Sigmoid colon (tissue), 7 donors: ENCODE results near the gene C8G. TPM values are rescaled to one million over a fixed set of nuclear protein-coding genes. Genes with fewer than 3 reads are reported as not detected.

Experiments
- DNase-seq: peaks from one replicate; pipeline ENCODE4 v3.0.0-alpha.2; 2019
- H3K27ac ChIP-seq, 4 donors: fragments of 200-600 bp; sonication (generic); one replicate each; pipeline ENCODE4 v1.5.1; 2016 to 2019; ENCODE audit warnings: mild to moderate bottlenecking in 1 of 4
- H3K27me3 ChIP-seq, 3 donors: fragments of 200-600 bp; sonication (generic); one replicate each; pipeline ENCODE4 v1.5.1; 2019; ENCODE audit warnings: mild to moderate bottlenecking in 1 of 3
- H3K36me3 ChIP-seq, 4 donors: fragments of 200-600 bp; sonication (generic); one replicate each; pipeline ENCODE4 v1.5.1; 2016 to 2019
- H3K4me1 ChIP-seq, 4 donors: fragments of 200-600 bp; sonication (generic); one replicate each; pipeline ENCODE4 v1.5.1; 2017 to 2019
- H3K4me3 ChIP-seq, 4 donors: fragments of 200-600 bp; sonication (generic); one replicate each; pipeline ENCODE4 v1.5.1; 2017 to 2019; ENCODE audit warnings: mild to moderate bottlenecking in 2 of 4, moderate library complexity in 1 of 4
- H3K9me3 ChIP-seq, 4 donors: fragments of 200-600 bp in 3 of 4; sonication (generic) in 3 of 4; one replicate each; pipeline versions ENCODE4 v1.5.1 to v1.6.1; 2013 to 2019
- EP300 ChIP-seq, 4 donors: sonication (generic); formaldehyde crosslinking; IDR thresholded peaks; one replicate each; pipeline ENCODE4 v1.6.1; 2017; ENCODE audit warnings: antibody characterized with exemption in 4 of 4
- POLR2A ChIP-seq, 2 donors: fragments of 450-650 bp; IDR thresholded peaks; one replicate each; pipeline ENCODE4 v1.6.1; 2016; ENCODE audit warnings: antibody characterized with exemption in 2 of 2, mild to moderate bottlenecking in 2 of 2, moderate library complexity in 2 of 2
- POLR2AphosphoS5 ChIP-seq, 4 donors: sonication (generic); formaldehyde crosslinking; IDR thresholded peaks; one replicate each; pipeline ENCODE4 v1.6.1; 2017; ENCODE audit warnings: antibody characterized with exemption in 4 of 4
- WGBS, 2 donors: extraction: QIAGEN DNeasy Blood & Tissue Kit; methylation state at CpG; one replicate each; pipeline ENCODE4 v1.1.7; 2013; 5-methylcytosine and 5-hydroxymethylcytosine counted together
- intact Hi-C: fragments of 100-400 bp; cut with DNase I; formaldehyde crosslinking; loops from one replicate; pipeline ENCODE4 v1.15.1; 2023
- polyA plus RNA-seq, 3 donors: library from polyadenylated mRNA; stranded (reverse); fragments of 200-250 nt; gene quantifications; one replicate each; pipeline ENCODE4 v1.2.3, GENCODE V29; 2013
- total RNA-seq, 4 donors: library from RNA; depleted of rRNA; stranded (reverse); fragments of >200 nt; gene quantifications; one replicate each; pipeline ENCODE4 v1.1.0, GENCODE V29; 2016
- TF ChIP-seq, protein P1 (sequence below), 4 experiments: fragments of 450-650 bp in 3 of 4; fragments of 200-600 bp in 1 of 4; IDR thresholded peaks; one replicate each; pipeline ENCODE4 v1.5.1; 2016 to 2019; ENCODE audit warnings: antibody characterized with exemption in 4 of 4, mild to moderate bottlenecking in 3 of 4, moderate library complexity in 2 of 4
- donor health status: healthy with polysubstance abuse.
- donor health status: Bipolar disorder and iron deficiency.
- donor health status: healthy.

Gene C8G
- total and polyA plus RNA-seq, 7 donors, result 4.2 to 11.1 (median 5.4) TPM; not detected in 4

DNA sequence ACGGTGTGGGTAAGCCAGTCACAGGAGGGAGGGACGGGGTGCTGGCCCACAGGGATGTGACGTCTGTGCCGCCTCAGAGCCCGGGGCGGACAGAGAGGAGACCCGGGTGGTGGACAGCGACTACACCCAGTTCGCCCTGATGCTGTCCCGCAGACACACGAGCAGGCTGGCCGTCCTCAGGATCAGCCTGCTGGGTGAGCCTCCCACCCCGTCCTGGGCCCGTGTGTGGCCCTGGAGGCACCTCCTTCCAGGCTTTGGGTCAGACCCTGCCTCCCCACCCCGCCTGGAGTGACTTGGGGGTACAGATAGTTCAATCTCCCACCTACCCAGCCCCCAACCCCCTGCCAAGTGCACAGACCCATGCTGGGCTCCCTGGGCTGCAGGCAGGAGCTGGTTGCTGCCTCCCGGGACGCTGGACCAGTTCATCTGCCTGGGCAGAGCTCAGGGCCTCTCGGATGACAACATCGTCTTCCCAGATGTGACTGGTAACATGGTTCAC is 8.8 kb downstream of the C8G start:
- no peaks in the 10 kb centered on the region for H3K36me3 ChIP-seq
- TF ChIP-seq POLR2AphosphoS5 (IDR thresholded peaks at IDR 0.05) (no peak), EP300 (IDR thresholded peaks at IDR 0.05) (no peak), POLR2A (IDR thresholded peaks at IDR 0.05) (no peak)
- TF ChIP-seq, protein P1, sequence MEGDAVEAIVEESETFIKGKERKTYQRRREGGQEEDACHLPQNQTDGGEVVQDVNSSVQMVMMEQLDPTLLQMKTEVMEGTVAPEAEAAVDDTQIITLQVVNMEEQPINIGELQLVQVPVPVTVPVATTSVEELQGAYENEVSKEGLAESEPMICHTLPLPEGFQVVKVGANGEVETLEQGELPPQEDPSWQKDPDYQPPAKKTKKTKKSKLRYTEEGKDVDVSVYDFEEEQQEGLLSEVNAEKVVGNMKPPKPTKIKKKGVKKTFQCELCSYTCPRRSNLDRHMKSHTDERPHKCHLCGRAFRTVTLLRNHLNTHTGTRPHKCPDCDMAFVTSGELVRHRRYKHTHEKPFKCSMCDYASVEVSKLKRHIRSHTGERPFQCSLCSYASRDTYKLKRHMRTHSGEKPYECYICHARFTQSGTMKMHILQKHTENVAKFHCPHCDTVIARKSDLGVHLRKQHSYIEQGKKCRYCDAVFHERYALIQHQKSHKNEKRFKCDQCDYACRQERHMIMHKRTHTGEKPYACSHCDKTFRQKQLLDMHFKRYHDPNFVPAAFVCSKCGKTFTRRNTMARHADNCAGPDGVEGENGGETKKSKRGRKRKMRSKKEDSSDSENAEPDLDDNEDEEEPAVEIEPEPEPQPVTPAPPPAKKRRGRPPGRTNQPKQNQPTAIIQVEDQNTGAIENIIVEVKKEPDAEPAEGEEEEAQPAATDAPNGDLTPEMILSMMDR (IDR thresholded peaks at IDR 0.05), result no peak
- 87 to 89% methylated on average over 19 of the region's 19 CpGs for WGBS, 2 donors
- DNase-seq, result no peak
- no peaks in the 10 kb centered on the region for H3K9me3 ChIP-seq
- intact Hi-C loops, result no loop called here
- H3K27me3 ChIP-seq, result no peaks in the 10 kb centered on the region
- no peak overlapping the region for H3K4me3 ChIP-seq
- peaks cover 0 to 19% (median 15%) of the 10 kb centered on the region in 4 donors for H3K4me1 ChIP-seq
- no peak overlapping the region for H3K27ac ChIP-seq

DNA sequence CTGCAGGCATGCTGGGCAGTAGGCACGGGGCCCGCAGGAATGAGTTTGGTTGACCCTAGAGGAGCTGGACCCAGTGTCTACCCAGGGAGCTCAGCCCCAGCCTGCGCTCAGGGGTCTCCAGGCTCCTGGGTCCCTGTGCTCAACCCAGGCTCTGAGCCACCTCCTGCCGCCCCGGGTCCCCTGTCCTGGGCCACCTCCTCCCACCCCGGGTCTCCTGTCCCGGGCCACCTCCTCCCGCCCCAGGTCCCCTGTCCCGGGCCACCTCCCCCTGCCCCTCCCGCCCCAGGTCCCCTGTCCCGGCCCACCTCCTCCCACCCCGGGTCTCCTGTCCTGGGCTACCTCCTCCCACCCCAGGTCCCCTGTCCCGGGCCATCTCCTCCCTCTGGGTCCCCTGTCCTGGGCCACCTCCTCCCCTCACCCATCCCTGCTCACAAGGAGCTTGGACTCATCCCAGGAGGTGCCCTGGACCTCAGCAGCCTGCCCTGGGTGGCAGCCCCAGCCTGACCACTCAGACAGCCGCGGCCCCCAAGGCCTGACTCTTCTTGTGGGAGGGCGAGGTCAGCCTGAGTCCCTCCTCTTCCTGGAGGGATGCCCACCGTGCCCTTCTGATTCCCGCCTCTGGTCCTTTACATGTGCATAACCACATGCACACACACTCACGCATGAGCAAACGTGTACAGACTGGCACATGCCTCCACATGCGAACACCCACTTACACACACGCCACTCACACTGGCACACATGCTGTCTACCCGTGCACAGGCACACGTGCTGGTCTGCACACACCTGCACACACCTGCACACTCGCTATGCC is 9.4 kb downstream of the C8G start:
- H3K9me3 ChIP-seq, result no peaks in the 10 kb centered on the region
- intact Hi-C loops, result no loop called here
- H3K27me3 ChIP-seq, result no peaks in the 10 kb centered on the region
- no peak for TF ChIP-seq POLR2A (IDR thresholded peaks at IDR 0.05)
- TF ChIP-seq POLR2AphosphoS5 (IDR thresholded peaks at IDR 0.05), result no peak
- TF ChIP-seq, protein P1 (IDR thresholded peaks at IDR 0.05), result no peak
- TF ChIP-seq EP300 (IDR thresholded peaks at IDR 0.05), result no peak
- no peaks in the 10 kb centered on the region for H3K36me3 ChIP-seq
- no peak overlapping the region for H3K27ac ChIP-seq
- WGBS, 2 donors, result 89 to 90% methylated on average over 25 of the region's 25 CpGs
- H3K4me3 ChIP-seq, result no peak overlapping the region
- peaks cover 0 to 13% (median 10%) of the 10 kb centered on the region in 4 donors for H3K4me1 ChIP-seq
- no peak for DNase-seq

DNA sequence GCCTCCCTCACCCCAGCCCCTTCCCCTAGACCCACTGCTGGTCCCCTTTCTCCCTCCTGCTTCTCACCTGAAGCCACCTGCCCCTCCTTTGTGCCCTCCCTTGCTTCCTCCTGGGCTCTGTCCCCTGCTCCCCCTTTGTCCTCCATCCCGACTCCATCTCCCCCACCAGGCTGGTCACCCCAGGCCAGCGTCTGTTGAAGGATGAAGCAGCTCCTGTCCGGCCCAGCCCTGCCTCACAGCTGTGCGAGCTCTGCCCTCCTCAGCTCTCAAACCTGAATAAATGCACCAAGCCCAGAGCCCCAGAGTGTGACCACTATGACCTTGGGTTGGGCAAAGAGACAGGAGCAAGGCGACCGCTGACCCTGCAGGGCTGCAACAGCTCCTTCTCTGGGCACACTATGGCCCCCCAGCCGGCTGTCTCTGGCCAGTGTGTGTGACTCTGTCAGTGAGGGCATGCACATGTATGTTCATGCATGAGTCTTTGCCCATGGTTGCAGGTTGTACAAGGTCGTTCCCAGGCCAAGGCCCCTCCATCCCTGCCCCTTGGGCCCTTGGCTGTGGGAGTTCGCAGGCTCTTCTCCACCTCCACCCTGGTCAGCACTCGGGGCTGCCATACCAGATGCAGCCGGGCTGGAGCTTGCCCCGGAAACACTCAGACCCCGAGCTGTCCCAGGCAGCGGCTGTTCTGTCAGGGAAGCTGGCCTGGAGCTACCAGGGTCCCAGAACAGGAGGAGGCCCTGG is 10.3 kb downstream of the C8G start:
- no peaks in the 10 kb centered on the region for H3K9me3 ChIP-seq
- no peak for TF ChIP-seq POLR2AphosphoS5 (IDR thresholded peaks at IDR 0.05)
- no peak for TF ChIP-seq POLR2A (IDR thresholded peaks at IDR 0.05)
- TF ChIP-seq, protein P1 (IDR thresholded peaks at IDR 0.05), result no peak
- TF ChIP-seq EP300 (IDR thresholded peaks at IDR 0.05), result no peak
- 83 to 91% methylated on average over 14 of the region's 14 CpGs for WGBS, 2 donors
- H3K27ac ChIP-seq, result no peak overlapping the region
- no peak overlapping the region for H3K4me3 ChIP-seq
- H3K36me3 ChIP-seq, result no peaks in the 10 kb centered on the region
- DNase-seq, result no peak
- peaks cover 0 to 6% (median 5%) of the 10 kb centered on the region in 4 donors for H3K4me1 ChIP-seq
- no peaks in the 10 kb centered on the region for H3K27me3 ChIP-seq
- intact Hi-C loops, result no loop called here

DNA sequence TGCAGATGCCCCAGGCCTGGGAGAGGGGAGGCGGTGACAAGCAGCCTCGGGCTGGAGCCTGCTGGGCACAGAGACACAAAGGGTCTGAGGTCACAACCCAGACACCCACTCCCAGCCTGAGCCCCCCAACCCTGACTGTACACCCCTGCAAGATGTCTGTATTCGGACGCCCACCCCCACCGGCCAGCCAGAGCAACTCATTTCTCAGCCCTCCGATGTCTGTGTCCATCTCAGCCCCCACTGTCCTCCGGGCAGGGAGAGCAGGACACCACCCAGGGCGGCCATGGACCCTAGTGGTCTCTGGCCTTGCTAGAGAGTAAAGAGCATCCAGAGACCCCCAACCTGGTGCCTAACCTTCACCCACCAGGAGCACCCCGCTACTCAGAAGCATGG is 10.9 kb downstream of the C8G start:
- H3K27ac ChIP-seq, result no peak overlapping the region
- no peak overlapping the region for H3K4me3 ChIP-seq
- no peaks in the 10 kb centered on the region for H3K4me1 ChIP-seq
- 94 to 95% methylated on average over 9 of the region's 9 CpGs for WGBS, 2 donors
- DNase-seq, result no peak
- no peaks in the 10 kb centered on the region for H3K9me3 ChIP-seq
- H3K36me3 ChIP-seq, result no peaks in the 10 kb centered on the region
- intact Hi-C loops, result no loop called here
- no peak for TF ChIP-seq POLR2AphosphoS5 (IDR thresholded peaks at IDR 0.05)
- TF ChIP-seq, protein P1 (IDR thresholded peaks at IDR 0.05), result no peak
- TF ChIP-seq POLR2A (IDR thresholded peaks at IDR 0.05), result no peak
- no peak for TF ChIP-seq EP300 (IDR thresholded peaks at IDR 0.05)
- no peaks in the 10 kb centered on the region for H3K27me3 ChIP-seq
